Muscle of arm (tissue), 12 donors: ENCODE data around the gene TBC1D9B. TPM values are rescaled to one million over a fixed set of nuclear protein-coding genes. Genes with fewer than 3 reads are reported as not detected.
A peak's percentile ranks its signal among the peaks of the same experiment; 100 is the strongest.

Experiments used
- DNase-seq: peaks from one replicate; pipeline ENCODE4 v3.0.0-alpha.2; 2013
- polyA plus RNA-seq, 12 donors: library from polyadenylated mRNA; unstranded; fragments of 120-200 nt; gene quantifications; one replicate each; pipeline ENCODE4 v1.2.1, GENCODE V29; 2013; ENCODE audit not compliant: insufficient read length in 12 of 12

The TBC1D9B gene
- polyA plus RNA-seq, 12 donors: 43.7 to 118 (median 48.7) TPM; not detected in 1

DNA sequence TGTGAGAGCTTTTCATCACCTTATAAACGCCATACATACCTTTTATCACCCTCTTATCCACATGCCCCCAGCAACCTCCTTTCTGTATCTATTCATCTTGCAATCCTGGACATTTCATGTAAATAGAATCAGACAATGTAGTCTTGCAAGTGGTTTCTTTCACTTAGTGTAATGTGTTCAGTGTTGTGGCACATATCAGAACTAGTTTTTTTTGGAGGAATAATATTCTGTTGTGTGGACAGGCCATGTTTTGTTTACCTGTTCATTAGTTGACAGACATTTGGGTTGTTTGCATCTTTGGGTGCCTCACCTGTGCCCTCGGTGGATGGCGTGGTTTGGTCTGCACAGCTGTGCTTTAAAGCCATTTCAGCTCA is 85.7 kb downstream of the TBC1D9B start:
- no peak for DNase-seq

DNA sequence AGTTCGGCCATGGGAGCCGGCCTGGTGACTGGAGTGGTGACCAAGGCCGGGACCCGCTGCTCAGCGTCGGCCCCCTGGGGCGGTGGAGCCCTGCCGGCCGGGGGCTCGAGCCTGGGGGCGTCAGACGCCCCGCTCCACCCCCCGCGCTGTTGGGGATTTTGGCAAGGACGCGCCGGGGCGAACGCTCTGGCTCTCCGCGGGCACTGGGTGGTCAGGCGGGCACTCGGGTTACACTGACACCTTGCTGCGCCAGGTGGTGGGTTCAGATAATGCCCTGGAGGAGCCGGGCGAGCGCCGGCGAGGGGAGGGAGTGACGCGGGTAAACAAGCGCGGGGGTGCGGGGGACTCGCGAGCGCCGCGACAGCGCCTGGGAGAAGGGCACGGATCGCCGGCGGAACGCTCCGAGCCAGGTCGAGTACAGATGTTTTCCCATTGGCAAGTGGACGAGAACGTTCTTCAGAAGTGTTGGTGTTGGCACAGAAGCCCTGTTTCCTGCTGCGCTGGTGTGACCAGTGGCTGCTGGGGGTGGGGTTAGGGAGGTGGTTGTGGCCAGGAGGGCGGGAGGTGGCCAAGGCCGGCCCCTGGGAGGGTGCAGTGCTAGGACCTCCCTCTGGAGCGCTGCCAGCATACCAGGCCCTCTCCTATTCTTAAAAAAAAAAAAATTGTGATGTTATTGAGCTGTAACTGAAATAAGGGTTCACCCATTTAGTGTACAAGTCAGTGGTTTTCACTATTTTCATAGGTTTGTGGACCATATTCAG is 86.2 kb downstream of the TBC1D9B start:
- DNase-seq: peak; percentile 93

DNA sequence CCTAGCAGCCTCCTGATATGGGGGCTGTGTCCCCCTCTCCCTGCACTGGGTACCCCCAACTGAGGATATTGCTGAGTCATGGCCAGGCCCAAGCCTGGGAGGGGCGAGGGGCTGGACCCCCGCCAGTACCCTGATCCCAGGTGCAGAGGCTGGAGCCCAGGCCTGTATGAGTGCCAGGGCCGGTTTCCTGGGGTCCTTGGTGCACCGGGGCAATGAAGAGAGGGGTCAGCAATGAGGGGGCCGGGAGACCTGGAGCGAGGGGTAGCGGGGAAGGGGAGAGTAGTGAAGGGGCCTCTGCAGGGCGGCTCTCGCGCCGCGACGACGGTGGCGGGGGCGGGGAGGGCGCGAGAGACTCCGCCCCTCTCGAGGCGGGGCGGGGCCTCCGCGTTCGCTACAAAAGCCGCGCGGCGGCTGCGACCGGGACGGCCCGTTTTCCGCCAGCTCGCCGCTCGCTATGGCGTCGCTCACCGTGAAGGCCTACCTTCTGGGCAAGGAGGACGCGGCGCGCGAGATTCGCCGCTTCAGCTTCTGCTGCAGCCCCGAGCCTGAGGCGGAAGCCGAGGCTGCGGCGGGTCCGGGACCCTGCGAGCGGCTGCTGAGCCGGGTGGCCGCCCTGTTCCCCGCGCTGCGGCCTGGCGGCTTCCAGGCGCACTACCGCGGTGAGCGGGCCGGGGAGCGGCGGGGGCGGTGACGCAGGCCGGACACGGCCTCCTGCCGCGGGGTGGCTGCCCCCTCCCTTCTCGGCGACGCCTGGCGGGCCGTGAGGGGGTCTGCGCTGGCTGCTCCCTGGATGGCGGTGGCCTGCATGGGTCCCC is 87.0 kb downstream of the TBC1D9B start, which contains the start of gene SQSTM1:
SQSTM1 (plus strand) TSS at position 423 of the 815 bp plus-strand sequence; CDS start at position 455, 32 bp downstream.
- peak; percentile 89 for DNase-seq

DNA sequence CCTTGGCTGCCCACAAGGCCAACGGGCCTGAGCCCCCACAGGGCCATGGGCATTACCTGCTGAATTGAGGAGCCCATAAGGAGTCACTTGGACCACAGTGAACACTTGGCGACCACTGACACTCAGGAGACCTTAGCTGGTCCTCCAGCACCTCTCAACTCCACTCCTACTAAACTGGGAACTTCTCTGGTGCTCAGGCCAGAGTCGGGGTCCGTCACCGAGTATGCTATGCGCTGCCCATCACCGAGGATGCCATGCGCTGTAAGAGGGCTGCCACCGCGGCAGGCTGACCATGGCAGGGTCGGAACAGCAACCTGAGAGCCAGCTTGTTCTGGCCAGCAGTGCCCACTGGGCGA is 87.6 kb downstream of the TBC1D9B start:
- no peak for DNase-seq

DNA sequence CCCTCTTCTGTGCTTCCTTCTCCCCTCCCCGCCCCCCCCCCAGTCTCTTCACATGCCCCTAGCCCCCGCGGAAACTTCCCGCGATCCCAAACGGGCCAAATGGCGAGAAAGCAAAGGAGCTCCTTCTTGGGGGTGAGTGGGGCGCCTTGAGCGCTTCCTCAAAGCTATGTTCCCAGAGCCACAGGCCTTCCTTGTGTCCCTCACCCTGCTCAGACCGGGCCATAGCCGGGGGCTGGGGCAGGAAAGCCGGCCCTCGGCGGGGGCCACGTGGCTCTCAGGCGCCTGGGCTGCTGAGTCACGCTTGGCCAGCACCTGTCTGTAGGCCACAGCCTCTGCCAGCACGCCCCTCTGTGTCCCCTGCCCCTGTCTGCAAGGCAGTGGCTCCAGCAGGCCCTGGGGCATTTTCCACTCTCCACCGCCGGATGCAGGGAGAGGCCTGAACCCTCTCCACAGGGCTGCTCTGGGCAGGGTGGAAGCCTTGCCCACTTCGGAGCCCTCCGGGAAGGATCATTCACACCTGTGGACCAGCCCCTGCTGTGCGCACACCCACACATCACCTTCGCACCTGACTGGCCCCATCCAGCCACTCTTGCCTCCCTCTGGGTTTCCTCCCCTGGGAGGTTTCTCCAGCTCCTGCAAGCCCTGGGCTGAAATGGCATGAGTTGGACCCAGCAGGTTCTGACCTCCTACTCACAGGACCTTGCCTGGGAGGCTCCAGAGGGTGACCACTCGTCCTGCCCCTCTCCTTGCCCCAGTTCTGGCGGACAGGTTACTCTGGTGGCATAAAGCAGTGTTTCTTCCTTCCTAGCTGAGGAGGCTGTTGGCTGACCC is 88.2 kb downstream of the TBC1D9B start:
- peak; percentile 48 for DNase-seq

DNA sequence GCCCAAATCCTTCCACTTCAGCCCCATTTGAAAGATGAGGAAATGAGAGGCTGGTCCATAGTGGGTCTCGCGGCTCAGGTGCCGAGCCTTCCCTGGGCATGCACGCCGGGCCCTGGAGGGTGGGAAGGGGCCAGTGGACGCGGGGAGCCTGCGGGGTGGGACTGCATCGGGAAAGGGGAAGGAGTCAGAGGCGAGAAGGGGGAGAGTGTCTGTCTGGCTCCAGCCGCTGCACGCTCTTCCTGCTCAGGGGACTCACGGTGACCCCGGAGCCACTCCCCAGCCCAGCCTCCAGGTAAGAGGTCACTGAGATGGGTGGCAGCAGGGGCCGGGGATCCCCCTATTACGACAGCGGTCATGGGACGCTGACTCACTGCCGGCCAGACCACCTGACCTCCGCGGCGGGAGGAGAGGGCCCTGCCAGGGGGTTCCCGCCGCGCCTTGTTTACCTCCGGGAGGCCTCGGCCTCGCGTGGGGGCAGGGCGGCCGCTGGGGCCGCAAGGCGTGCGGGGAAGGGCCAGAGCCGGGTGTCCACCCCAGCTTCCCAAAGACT is 88.9 kb downstream of the TBC1D9B start:
- peak; percentile 87 for DNase-seq

DNA sequence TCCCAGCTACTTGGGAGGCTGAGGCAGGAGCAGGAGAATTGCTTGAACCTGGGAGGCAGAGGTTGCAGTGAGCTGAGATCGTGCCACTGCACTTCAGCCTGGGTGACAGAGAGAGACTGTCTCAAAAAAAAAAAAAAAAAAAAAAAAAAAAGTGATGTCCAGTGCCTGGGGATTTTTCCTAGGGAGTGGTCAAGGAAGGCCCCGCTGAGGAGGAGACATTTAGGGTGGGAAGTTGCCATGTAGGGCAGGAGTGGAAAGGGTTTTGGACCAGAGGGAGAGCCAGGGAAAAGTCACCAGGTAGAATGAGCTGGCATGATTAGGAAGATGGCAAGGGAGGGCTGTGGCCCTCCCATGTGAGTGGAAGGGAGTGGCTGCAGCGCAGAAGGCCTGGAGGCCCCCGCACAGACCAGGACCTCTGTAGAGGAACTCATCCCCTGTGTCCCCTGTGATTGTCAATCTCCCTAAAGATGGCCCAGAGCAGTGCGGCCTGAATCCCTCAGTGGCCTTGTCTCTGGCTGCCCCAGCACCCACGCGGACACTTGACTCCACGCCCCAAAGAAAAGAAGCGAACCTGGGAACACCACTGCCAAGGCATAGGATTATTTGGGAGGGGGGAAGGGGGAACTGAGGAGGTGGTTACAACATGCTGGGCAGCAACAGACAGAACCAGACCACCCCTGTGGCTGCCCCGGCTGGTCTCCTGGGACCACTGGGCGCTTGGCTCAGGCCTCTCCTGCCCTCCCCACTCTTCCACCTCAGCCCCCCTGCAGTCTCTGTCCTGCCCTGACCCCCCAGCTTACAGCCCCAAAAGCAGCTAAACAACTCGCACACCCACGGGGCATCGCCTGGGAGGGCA is 89.6 kb downstream of the TBC1D9B start:
- DNase-seq: no peak

DNA sequence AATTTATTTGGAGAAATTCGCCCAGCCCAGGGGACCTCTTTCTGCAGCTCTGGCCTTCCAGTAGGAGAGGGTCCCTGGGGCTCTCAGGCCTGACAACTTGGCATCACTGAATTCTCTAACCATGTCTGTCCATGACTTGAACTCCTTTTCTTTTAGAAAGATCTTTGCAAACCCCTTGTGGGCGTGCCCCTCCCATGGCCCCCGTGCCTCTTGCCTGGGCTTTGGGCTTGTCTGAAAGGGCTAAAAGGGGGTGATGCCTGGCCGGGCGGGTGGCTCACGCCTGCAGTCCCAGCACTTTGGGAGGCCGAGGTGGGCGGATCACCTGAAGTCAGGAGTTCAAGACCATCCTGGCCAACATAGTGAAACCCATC is 90.2 kb downstream of the TBC1D9B start:
- DNase-seq: no peak

DNA sequence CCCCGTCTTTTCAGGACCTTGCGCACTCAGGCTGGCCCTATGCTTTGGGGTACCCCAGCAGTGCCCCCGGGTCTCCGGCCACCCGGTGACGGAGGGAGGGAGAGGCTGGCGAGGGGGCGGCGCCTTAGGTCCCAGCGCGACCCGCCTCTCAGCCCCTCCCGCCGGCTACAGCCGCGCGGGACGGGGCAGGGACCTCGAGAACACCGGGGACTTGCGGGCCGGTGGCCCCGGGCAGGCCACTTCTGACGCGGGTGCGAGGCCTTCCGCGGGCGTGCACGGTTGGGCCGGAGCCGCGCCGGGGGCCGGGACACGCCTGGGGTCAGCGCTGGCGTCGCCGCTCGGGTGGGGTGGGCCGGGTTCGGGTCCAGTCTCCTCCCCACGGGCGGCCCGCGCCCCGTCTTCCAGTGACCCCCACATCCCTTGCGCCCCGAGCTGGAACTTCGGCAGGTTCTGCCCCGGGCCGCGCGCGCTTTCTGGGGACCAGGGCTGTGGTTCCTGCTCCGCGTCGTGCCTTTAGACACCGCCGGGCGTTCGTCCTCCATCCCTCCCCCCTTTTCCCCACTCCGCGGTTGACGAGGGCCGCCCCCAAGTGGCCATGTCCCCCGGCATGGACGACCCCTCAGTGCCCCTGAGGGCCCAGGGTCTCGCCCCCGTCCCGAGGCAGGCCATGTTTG is 90.8 kb downstream of the TBC1D9B start:
- no peak for DNase-seq

DNA sequence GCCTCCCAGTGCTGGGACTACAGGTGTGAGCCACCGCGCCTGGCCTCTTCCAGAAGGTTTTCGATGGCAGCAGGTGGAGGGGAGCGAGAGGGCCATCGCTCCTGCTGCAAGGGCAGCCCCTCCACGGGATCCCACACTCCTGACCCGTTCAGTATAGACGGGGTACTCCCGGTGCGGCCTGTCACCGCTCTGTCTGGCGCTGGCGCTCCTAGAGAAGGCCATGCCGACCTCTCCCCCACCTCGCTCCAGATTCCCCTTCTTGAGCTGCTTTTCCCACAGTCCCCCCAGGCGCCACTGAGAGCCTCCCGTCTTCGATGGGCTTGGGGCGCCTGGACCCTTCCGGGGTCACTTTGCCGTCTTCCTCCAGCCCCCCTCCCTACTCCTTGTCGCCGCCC is 91.3 kb downstream of the TBC1D9B start:
- no peak for DNase-seq

DNA sequence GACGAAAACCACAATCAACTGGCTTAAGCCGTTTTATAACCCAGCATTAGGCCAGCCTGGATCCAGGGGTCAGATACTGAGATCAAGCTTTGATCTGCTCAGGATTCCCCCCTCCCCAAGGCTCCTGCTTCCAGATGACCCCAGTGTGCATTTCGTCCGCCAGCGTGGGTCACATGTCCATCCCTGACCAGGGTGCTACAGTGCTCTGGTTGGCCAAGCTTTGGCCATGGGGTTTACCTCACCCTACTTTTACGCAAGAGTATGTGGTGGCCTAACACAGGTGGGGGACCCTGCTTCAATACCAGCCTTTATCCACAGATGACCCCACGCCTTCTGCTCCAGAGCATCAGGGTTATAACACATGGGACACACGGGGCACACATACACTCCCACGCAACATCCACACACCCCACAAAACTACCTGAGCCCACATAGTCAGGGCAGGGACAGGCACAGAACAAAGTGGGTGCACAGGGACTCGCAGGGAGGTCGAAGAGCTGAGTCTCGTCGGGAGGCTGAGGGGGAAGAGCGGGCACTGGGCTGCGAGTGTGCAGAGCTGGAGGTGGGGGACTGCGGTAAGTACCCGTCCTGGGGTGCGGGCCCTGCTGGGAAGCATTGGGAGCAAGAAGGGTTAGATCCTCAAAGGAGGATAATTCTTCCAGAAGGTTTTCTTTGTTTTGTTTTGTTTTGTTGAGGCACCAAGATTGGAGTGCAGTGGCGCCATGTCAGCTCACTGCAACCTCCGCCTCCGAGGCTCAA is 92.0 kb downstream of the TBC1D9B start:
- no peak for DNase-seq

DNA sequence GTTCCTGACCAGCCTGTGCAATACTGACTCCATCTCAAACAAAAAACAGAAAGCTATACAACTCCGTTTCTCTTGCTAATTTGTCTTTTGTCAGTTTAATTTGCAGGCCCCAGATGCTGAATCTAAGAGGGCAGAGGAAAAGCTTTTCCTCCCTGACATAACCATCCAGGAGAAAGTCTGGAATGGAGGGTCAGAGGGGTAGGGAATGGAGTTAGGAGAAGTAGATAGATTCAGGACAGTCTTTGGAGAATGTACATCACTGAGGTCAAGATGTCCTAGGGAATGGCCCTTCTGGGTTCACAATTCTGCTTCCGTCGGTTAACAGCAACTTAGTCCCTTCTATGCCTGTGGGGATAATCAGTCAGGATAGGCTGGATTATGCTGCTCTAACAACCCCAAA is 93.6 kb downstream of the TBC1D9B start:
- no peak for DNase-seq

DNA sequence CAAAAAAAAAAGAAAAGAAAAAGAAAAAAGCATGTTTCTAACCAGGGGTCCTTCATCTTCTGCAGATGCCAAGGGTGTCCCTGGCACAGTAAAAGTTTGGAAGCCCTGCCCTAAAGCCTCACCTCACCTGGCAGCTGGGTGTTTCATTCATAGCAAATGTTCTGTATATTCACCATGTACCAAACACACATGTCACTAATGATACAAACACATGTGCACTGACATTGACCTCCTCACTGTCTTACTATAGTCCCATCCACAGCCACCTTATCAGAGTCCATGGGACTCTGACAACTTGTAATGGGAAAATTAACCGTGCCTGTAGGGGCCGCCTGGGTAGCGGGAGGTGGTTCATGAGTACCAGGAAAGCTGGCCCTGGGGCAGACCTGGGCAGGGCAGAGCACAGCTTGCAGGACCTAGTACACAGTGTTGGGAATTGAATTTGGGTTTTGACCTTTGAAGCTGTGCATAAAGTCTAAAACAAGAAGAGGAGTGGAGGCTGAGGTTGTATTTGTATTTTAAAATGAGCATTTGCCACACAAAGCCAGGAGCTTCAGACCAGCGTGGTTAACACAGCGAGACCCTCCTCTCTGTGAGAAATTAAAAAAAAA is 94.6 kb downstream of the TBC1D9B start:
- no peak for DNase-seq

DNA sequence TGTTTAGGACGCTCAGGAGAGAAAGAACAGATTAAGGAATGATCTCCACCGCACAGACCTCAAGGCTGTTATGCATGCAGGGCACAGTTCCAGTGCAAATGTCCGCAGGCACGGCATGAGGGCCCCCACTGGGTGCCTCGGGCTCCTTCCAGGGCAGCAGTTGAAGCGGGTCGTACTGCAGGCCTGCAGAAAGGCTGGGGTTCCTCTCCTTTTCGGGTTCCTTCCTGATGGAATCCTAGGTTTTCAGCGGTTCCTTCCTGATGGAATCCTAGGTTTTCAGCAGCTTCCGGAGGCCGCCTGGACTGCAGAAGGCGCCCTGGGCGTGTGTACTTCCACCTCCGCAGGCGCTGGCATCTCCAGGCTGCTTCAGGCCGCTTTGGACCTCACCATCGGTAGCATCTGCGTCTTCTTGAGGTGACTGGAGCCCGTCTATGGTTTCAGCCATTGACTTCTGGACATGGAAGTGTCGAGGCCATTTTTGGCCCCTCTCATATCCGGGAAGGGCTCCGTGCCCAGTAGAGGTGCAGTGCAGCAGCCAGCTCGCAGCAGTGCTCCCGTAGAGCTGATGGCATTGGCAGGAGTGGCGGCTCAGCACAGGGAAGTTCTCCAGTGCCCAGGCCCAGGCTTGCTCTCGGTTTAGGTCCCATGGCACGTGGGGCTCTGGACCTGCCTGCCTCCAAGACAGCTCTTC is 95.4 kb downstream of the TBC1D9B start:
- DNase-seq: no peak
